GM18909 (cell line): ENCODE data around the gene GIGYF1.
A peak's percentile ranks its signal among the peaks of the same experiment; 100 is the strongest.

ENCODE experiments used
- ATAC-seq: cut with Tn5 transposase; IDR thresholded peaks from one replicate; pipeline ENCODE4 v1.9.1; 2021; ENCODE audit warnings: mild to moderate bottlenecking; ENCODE audit not compliant: unreplicated experiment, poor library complexity

Gene GIGYF1

DNA sequence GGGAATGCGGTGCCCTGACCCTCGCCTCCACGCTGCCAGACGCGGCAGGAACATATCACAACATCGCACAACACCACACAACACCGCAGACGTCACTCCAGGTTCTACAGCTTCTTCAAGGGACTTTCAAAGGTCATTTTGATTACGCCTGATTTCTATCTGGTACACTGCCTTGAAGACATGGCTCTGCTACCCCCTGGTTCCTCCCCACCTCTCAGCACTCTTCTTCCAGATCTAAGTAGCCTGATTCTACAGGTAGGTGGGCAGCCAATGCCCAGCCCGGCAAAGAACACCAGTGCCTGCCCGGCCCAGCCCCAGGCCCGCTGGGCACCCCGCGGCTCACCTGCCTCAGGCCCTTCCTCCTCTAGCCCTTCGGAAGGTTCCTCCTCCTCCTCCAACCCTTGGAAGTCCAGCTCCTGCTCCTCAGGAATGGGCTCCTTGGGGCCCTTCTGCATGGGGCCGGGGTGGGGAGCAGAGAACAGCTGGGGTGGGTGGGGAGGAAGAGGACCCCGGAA is 8.4 kb downstream of the GIGYF1 start:
- no peak for ATAC-seq

DNA sequence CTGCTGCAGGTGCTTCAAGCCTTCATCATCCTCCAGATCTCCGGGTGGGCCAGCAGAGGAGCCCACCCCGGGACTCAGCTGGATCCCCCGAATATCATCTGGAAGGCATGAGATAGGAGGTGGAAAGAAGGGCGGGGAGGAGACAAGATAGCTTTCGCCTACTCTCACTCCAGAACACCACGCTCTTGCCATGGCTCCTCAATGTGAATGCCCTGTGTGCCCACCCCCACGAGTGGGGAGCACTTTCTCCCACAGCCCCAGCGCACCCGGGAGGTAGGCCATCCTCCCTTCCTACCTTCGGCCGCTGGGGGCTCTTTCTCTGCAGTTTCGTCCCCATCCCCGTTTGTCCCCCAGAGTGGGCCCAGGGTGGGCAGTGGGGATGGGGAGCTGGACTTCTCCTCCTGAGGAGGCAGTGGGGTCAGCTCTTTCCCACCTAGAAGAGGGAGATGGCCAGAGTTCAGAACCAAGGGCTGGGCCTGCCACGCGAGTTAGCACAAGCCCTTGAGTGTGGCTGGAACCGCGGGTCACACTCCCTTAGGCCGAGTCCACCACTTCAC is 8.9 kb downstream of the GIGYF1 start:
- no peak for ATAC-seq

- no peak for ATAC-seq
These were observed 9.5 kb downstream of the GIGYF1 start for GRCh38 chr7:100684534-100685042.

DNA sequence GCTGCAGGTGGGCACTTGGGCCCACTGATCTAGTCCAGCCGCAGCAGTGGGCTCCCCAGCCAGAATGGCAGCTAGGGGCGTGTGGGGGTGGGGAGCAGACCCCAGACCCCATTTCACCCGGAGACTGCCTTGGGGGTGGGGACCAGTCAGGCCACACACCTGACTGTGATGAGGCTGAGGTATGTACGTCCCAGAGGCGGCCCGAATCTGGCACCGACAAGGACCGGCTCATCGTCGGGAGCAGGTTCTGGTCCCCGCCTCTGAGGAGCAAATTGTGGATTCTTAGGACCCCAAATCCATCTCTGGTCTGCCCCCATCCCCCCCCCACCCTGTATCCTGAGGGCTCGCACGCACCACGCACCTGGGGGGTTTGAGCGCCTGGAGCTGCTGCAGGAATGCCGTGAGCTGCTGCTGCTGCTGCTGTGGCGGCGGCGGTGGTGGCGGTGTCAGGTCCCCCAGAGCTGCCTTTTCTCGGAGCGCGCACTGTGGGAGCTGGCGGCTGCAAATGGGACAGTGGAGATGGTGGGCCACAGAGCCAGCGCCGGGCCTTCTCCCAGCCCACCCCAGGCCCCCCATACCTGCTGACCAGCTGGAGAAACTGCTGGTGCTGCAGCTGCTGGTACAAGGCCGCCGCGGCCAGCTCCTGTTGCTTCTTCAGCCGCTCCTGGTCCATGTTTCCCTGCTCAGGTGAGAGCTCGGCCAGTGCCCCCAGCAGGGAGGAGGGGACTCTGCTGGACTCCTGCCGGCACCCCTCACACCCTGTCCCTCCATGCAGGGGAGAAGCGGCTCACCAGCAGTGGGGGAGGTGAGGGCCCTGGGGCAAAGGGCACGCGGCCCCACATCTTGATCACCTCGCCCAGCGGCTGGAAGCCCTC is 10.2 kb downstream of the GIGYF1 start:
- no peak for ATAC-seq

- ATAC-seq: no peak
These were observed 10.9 kb downstream of the GIGYF1 start for GRCh38 chr7:100682991-100683658.

DNA sequence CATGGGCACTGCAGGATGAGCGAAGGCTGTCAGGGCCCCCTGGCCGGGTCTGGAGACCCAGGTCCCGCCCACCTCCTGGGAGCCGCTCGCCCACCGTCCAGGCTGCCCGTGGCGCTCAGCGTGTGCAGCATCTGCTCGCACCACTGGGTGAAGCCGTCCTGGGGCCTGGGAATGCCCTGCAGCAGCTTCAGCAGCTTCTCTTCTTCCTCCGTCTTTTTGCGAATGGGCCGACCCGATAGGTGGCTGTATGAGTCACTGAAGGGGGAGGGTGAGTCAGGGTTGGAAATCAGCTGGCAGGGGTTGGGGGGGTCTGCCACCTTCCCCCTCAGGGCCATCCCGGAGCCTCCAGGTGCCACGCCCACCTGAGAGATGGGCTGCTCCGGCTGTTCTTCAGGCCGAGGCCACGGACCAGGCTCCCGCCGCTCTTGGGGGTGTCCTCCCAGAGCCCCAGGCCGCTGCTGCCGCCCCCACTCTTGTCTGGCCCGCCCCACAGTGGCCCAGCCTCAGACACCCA is 11.8 kb downstream of the GIGYF1 start:
- no peak for ATAC-seq

GRCh38 chr7:100681491-100682227 is 12.4 kb downstream of the GIGYF1 start:
- ATAC-seq: no peak

DNA sequence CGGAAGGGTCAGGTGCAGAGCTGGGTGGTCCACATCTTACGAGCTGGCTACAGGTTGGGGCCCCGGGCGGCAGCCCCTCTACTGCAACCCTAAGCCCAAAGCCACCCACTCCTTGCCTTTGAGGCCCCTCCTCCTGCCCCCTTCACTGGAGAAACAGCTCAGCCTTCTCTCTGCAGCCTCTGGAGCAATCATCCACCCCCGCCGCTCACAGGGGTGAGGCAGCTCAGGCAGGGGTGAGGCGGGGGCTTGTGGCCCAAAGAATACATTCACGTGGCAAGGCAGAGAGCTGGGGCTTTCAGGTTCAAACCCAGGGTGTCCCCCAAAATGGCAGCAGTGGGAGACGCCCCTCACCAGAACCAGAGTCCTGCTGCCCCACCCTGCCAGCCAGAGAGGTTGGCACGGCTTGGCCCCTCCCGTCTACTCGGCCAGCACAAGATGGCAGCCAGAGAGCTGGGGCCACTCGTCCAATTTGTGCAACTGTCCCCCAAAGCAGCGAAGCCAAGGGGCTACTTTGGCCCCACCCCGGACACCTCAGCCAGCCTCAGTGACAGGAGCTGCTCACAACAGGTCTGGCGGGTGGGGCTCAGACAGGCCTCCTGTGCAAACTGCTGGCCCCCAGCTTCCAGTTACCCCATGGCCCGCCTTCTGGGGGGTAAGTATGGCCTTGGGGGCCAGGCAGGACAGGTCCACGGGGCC is 13.3 kb downstream of the GIGYF1 start:
- no peak for ATAC-seq

DNA sequence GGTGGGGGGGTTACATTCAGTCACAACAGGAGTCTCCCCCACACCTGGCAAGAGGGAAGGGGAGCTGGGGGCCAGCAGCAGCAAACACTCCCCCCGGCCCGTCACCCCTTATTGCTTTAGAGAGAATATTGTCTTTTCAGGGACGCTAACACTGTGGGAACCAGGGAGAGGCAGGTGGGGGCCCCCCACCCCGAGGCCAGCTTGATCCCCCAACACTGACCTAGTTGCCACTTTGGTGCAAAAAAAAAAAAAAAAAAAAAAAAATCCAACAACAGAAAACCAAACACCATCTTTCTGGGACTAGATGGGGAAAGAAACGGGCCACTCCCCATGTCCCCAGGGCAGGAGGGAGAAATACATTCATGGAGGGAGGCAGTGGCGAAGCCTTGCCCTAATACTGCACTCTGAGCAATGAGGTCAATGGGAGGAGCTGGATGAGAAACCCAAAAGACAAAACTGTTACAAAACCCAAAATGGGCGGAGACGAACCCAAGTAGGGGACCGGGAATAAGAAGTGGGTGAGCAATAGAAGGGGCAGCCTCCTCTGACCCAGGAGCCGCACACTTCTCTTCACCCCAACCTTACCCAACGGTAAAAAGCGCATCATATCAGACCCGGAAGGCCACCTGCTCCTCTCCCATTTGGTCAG is 14.0 kb downstream of the GIGYF1 start:
- no peak for ATAC-seq

- no peak for ATAC-seq
These were observed 14.7 kb downstream of the GIGYF1 start for GRCh38 chr7:100679129-100679926.

GRCh38 chr7:100678291-100678984 is 15.6 kb downstream of the GIGYF1 start:
- ATAC-seq: no peak

DNA sequence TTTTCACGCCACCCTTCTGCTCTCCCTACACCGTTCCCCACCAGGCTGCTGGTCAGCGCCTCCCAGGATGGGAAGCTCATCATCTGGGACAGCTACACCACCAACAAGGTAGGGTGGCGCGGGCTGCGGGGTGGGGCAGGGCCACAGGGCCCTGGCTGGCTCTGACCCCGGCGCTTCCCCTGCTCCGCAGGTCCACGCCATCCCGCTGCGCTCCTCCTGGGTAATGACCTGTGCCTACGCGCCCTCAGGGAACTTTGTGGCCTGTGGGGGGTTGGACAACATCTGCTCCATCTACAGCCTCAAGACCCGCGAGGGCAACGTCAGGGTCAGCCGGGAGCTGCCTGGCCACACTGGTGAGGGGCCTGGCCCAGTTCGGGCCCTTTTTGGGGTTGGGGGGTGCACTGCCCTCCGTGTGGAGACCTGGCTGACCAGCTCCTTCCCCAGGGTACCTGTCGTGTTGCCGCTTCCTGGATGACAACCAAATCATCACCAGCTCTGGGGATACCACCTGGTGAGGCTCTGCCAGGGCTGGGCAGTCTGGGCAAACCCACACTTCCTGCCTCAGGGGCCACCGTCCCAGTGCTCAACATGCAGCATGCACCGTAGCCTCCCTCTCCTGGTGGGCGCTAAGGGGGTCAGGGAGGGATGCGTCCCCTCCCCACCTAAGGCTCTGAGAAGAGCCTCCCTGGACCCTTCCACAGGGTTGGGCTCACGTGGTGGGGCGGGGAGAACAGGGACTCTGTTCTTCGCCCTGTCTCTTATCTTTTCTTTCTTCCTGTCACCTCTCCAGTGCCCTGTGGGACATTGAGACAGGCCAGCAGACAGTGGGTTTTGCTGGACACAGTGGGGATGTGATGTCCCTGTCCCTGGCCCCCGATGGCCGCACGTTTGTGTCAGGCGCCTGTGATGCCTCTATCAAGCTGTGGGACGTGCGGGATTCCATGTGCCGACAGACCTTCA is 16.5 kb downstream of the GIGYF1 start:
- ATAC-seq: no peak

GRCh38 chr7:100676501-100677306 is 17.3 kb downstream of the GIGYF1 start:
- no peak for ATAC-seq

DNA sequence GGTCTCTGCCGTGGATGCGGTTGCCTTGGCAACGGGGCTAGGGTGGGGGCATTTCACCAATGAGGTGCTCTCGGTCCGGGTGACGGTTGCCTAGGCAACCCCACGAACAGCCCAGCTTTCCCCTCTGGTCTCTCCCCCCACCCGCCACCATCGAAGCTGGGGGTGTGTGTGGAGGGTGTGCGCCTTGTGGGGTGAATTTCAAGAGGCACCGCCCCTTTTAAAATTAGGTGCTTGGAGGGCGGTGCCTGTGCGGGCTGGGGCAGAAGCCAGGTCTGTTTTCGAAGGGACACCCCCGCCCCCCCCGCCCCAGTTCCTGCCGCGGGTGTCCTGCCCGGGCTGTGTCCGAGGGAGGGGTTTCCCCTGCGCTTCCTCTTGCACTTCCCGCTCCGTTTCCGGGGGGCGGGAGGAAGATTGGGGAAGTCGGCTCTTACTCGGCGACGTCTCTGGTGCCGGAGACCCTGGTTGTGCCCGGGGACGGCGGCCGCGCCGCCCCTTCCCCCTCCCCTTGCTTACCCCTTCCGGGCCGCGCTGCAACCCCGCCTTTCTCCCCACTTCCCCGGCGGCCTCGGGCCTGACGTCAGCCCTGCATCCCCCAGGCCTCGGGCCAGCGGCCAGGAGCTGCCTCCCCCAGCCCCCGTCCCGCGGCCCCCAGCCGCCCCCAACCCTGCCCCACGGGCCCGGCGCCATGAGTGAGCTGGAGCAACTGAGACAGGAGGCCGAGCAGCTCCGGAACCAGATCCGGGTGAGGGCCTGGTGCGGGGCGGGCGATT is 18.3 kb downstream of the GIGYF1 start:
- ATAC-seq: peak; percentile 38

- ATAC-seq: no peak
These were observed 19.0 kb downstream of the GIGYF1 start for GRCh38 chr7:100675105-100675451.
